Measurements from ENCODE around the gene SANBR.
"Not testable (repeated sequence)": the region's sequence is repeated elsewhere in the genome, so short reads cannot be mapped to it uniquely, and the experiment has no call there.

SANBR gene

DNA sequence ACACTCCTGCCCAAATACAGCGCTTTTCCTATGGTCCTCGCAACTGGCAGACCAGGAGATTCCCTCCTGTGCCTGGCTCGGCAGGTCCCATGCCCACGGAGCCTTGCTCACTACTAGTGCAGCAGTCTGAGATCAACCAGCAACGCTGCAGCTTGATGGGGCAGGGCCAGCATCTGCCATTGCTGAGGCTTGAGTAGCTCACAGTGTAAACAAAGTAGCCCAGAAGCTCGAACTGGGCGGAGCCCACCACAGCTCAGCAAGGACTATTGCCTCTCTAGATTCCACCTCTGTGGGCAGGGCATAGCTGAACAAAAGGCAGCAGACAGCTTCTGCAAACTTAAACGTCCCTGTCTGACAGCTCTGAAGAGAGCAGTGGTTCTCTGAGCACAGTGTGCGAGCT is 31.1 kb upstream of the SANBR start:
- H3K4me3 ChIP-seq (ENCODE audit: low read length); H3K27me3 ChIP-seq (ENCODE audit: insufficient read depth, low read length): not testable (repeated sequence)
- H3K36me3 ChIP-seq (ENCODE audit: insufficient read depth, low read depth, low read length), result peaks cover 46% of the 10 kb centered on the region

DNA sequence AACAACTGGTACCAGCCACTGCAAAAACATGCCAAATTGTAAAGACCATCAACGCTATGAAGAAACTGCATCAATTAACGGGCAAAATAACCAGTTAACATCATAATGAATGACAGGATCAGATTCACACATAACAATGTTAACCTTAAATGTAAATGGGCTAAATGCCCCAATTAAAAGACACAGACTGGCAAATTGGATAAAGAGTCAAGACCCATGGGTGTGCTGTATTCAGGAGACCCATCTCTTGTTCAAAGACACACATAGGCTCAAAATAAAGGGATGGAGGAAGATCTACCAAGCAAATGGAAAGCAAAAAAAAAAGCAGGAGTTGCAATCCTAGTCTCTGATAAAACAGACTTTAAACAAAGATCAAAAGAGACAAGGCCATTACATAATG is 29.0 kb upstream of the SANBR start:
- H3K4me1 ChIP-seq (ENCODE audit: insufficient read depth, low read length); H3K9ac ChIP-seq (ENCODE audit: low read depth, low read length); H3K4me3 ChIP-seq (ENCODE audit: low read length); H3K9me3 ChIP-seq (ENCODE audit: insufficient read depth, low read depth, low read length); H3K27ac ChIP-seq (ENCODE audit: low read length); H3K27me3 ChIP-seq (ENCODE audit: insufficient read depth, low read length): not testable (repeated sequence)
- H3K36me3 ChIP-seq (ENCODE audit: insufficient read depth, low read depth, low read length), result peaks cover 39% of the 10 kb centered on the region

More for the DNA sequence above, 31.1 kb upstream of the SANBR start:
- not testable (repeated sequence) for H3K9ac ChIP-seq (ENCODE audit: low read depth, low read length); H3K27ac ChIP-seq (ENCODE audit: low read length); H3K4me1 ChIP-seq (ENCODE audit: insufficient read depth, low read length); H3K9me3 ChIP-seq (ENCODE audit: insufficient read depth, low read depth, low read length)

DNA sequence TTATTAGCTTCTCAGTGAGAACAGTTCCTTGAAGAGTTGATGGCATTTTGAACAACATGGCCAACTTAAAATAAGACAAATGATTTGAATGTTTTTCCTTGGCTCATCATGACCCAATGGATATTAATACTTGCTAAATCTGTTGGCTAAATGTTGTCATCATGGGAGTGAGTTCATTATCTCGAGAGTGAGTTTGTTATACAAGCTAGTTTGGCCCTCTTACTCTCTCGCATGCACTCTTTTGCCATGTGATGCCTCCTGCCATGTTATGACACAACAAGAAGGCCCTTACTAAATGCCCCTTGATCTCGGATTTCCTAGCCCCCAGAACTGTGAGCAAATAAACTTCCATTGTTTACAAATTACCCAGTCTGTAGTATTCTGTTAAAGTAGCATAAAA is 22.9 kb upstream of the SANBR start:
- Histone ChIP-seq H3K4me3 (ENCODE audit: low read length) (no peak overlapping the region), H3K27ac (ENCODE audit: low read length) (no peak overlapping the region), H3K4me1 (ENCODE audit: insufficient read depth, low read length) (no peaks in the 10 kb centered on the region), H3K9ac (ENCODE audit: low read depth, low read length) (no peak overlapping the region), H3K36me3 (ENCODE audit: insufficient read depth, low read depth, low read length) (peaks cover 32% of the 10 kb centered on the region), H3K9me3 (ENCODE audit: insufficient read depth, low read depth, low read length) (no peaks in the 10 kb centered on the region; the same call in 1 of the 2 replicates), H3K27me3 (ENCODE audit: insufficient read depth, low read length) (no peaks in the 10 kb centered on the region)

DNA sequence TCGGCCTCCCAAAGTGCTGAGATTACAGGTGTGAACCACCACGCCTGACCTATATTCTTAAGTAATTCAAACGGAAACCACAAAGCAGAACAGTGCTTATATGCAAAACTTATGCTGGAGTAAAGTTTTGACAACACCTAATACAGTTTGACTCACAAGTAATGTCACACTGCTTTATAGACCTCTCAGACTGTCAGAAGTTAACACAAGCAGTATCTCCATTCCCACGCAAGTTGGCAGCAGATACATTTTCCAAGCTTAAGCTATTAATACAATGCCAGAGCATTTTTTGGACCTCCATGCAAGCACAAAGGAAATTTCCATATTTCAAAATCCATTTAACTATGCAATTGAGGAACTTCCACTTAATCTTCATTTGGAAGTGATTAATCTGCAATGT is 21.0 kb upstream of the SANBR start:
- H3K9ac ChIP-seq (ENCODE audit: low read depth, low read length), result no peak overlapping the region
- no peaks in the 10 kb centered on the region for H3K27me3 ChIP-seq (ENCODE audit: insufficient read depth, low read length)
- H3K36me3 ChIP-seq (ENCODE audit: insufficient read depth, low read depth, low read length), result peaks cover 49% of the 10 kb centered on the region
- H3K4me3 ChIP-seq (ENCODE audit: low read length), result no peak overlapping the region
- no peak overlapping the region for H3K27ac ChIP-seq (ENCODE audit: low read length)
- H3K4me1 ChIP-seq (ENCODE audit: insufficient read depth, low read length), result no peaks in the 10 kb centered on the region
- H3K9me3 ChIP-seq (ENCODE audit: insufficient read depth, low read depth, low read length), result no peaks in the 10 kb centered on the region

DNA sequence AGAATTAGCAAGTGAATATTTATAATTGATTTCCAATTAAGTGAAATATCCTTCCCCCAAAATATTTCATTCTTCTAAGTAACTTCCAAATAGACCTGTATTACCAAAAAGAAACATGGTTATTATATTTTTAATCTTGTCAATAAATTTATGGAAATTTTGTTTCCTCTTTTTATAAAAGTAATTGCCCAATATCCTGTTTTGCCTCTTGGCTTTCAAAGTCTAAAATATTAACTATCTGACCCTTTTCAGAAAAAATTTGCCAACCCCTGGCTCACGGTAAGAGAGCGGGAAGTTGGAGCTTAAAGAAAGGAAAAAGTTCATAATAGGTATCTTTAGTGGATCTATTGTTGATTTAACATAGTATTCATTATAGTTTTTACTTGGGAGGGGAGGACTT is 20.4 kb upstream of the SANBR start:
- H3K4me3 ChIP-seq (ENCODE audit: low read length), result no peak overlapping the region
- peaks cover 55% of the 10 kb centered on the region for H3K36me3 ChIP-seq (ENCODE audit: insufficient read depth, low read depth, low read length)
- H3K4me1 ChIP-seq (ENCODE audit: insufficient read depth, low read length), result no peaks in the 10 kb centered on the region
- no peak overlapping the region for H3K9ac ChIP-seq (ENCODE audit: low read depth, low read length)
- H3K27me3 ChIP-seq (ENCODE audit: insufficient read depth, low read length), result no peaks in the 10 kb centered on the region
- H3K9me3 ChIP-seq (ENCODE audit: insufficient read depth, low read depth, low read length), result no peaks in the 10 kb centered on the region
- H3K27ac ChIP-seq (ENCODE audit: low read length), result no peak overlapping the region

DNA sequence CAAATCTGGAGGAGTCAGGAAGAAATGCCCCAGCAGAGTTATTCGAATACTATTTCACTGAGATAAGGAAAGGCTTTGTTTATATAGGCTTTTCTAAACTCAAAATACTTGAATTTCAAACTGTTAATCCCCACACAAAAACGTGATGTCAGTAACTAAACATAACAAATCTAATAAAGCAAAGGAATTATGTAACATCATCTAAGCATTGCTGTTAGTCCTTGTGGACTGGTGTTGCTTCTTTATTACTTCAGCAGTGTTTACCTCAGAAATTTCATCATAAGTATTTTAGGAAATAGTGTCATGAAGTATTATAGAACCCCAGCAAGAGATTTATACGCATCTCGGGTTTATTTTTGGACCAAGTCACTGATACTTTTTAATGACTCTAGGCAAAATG is 19.7 kb upstream of the SANBR start:
- H3K4me1 ChIP-seq (ENCODE audit: insufficient read depth, low read length), result no peaks in the 10 kb centered on the region
- no peak overlapping the region for H3K4me3 ChIP-seq (ENCODE audit: low read length)
- H3K27me3 ChIP-seq (ENCODE audit: insufficient read depth, low read length), result no peaks in the 10 kb centered on the region
- no peak overlapping the region for H3K27ac ChIP-seq (ENCODE audit: low read length)
- H3K36me3 ChIP-seq (ENCODE audit: insufficient read depth, low read depth, low read length), result peaks cover 59% of the 10 kb centered on the region
- no peak overlapping the region for H3K9ac ChIP-seq (ENCODE audit: low read depth, low read length)
- H3K9me3 ChIP-seq (ENCODE audit: insufficient read depth, low read depth, low read length), result no peaks in the 10 kb centered on the region

DNA sequence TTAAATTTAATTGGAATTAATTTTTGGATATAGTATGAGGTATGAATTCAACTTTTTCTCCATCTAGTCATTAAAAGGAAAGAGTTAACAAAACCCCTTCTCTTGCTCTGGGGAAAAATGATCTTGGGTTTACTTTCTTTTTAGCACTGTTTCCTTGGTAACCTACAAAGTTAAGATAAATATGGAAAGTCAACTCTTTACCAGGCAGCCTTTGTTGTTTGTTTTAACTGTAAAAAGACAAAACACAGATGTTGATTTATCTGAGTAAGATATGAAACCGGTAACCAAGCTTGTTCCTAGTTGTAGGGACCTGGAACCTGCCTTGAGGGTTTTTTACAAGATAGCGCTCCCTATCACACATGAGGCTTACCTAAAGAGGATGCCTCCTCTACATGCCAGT is 10.1 kb upstream of the SANBR start:
- H3K4me1 ChIP-seq (ENCODE audit: insufficient read depth, low read length), result no peaks in the 10 kb centered on the region
- no peak overlapping the region for H3K4me3 ChIP-seq (ENCODE audit: low read length)
- H3K9ac ChIP-seq (ENCODE audit: low read depth, low read length), result no peak overlapping the region
- H3K36me3 ChIP-seq (ENCODE audit: insufficient read depth, low read depth, low read length), result peaks cover 7% of the 10 kb centered on the region; the same call in 1 of the 2 replicates
- no peaks in the 10 kb centered on the region for H3K9me3 ChIP-seq (ENCODE audit: insufficient read depth, low read depth, low read length)
- no peak overlapping the region for H3K27ac ChIP-seq (ENCODE audit: low read length)
- H3K27me3 ChIP-seq (ENCODE audit: insufficient read depth, low read length), result no peaks in the 10 kb centered on the region

DNA sequence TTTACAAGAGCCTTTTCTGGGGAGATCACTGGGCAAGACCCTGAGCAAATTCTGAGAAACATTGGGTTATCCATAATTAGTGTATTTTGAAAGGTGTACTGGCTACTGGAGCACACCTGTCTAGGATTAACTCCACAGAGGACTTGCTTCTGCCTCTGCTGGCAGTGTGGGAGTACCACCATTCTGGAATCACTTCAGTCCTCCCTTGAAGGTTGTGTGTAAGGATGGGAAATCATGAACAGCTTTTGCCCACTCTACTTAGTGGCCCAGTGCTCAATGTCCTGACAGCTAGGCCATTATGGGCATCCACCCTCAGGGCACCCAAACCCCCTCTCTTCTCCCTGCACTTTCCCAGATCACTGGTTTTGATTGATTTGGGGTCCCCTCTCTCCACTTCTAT is 8.1 kb upstream of the SANBR start:
- H3K4me3 ChIP-seq (ENCODE audit: low read length), result no peak overlapping the region
- no peaks in the 10 kb centered on the region for H3K4me1 ChIP-seq (ENCODE audit: insufficient read depth, low read length)
- no peaks in the 10 kb centered on the region; the same call in 1 of the 2 replicates for H3K36me3 ChIP-seq (ENCODE audit: insufficient read depth, low read depth, low read length)
- no peak overlapping the region for H3K27ac ChIP-seq (ENCODE audit: low read length)
- no peak overlapping the region for H3K9ac ChIP-seq (ENCODE audit: low read depth, low read length)
- no peaks in the 10 kb centered on the region for H3K9me3 ChIP-seq (ENCODE audit: insufficient read depth, low read depth, low read length)
- no peaks in the 10 kb centered on the region for H3K27me3 ChIP-seq (ENCODE audit: insufficient read depth, low read length)

DNA sequence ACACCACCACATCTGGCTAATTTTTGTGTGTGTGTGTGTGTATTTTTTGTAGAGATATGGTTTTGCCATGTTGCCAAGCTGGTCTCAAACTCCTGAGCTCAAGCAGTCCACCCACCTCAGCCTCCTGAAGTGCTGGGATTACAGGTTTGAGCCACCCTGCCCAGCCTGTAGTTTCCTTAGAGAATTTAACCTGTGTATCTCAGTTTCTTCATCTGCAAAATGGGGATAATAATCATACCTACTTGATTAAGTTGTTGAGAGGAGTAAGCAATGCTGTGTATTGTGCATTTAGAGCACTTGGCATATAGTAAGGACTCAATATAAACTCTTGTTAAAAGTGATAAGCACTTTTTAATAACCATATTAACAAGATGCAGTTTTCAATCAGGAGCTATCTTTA is 6.3 kb upstream of the SANBR start:
- no peak overlapping the region for H3K4me3 ChIP-seq (ENCODE audit: low read length)
- no peaks in the 10 kb centered on the region for H3K9me3 ChIP-seq (ENCODE audit: insufficient read depth, low read depth, low read length)
- no peak overlapping the region for H3K27ac ChIP-seq (ENCODE audit: low read length)
- H3K4me1 ChIP-seq (ENCODE audit: insufficient read depth, low read length), result no peaks in the 10 kb centered on the region
- no peaks in the 10 kb centered on the region for H3K27me3 ChIP-seq (ENCODE audit: insufficient read depth, low read length)
- no peak overlapping the region for H3K9ac ChIP-seq (ENCODE audit: low read depth, low read length)
- no peaks in the 10 kb centered on the region; the same call in 1 of the 2 replicates for H3K36me3 ChIP-seq (ENCODE audit: insufficient read depth, low read depth, low read length)

DNA sequence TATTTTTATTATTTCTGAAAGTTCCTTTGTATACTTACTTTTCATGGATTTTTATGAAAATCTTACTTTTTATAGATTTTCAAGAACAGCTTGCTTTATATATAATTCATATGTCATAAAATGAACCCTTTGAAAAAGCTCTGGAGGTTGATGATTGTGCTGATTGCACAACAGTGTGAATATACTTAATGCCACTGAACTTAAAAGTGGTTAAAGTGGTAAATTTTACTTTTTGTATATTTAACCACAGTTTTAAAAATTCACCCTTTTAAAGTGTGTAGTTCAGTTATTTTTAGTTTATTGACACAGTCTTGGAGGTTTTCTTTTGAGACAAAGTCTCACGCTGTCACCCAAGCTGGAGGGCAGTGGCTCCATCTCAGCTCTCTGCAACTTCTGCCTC is 8.4 kb downstream of the SANBR start:
- Histone ChIP-seq H3K9ac (ENCODE audit: low read depth, low read length) (no peak overlapping the region), H3K4me3 (ENCODE audit: low read length) (no peak overlapping the region), H3K4me1 (ENCODE audit: insufficient read depth, low read length) (no peaks in the 10 kb centered on the region), H3K27me3 (ENCODE audit: insufficient read depth, low read length) (no peaks in the 10 kb centered on the region), H3K36me3 (ENCODE audit: insufficient read depth, low read depth, low read length) (peaks cover 65% of the 10 kb centered on the region), H3K27ac (ENCODE audit: low read length) (no peak overlapping the region), H3K9me3 (ENCODE audit: insufficient read depth, low read depth, low read length) (no peaks in the 10 kb centered on the region)

DNA sequence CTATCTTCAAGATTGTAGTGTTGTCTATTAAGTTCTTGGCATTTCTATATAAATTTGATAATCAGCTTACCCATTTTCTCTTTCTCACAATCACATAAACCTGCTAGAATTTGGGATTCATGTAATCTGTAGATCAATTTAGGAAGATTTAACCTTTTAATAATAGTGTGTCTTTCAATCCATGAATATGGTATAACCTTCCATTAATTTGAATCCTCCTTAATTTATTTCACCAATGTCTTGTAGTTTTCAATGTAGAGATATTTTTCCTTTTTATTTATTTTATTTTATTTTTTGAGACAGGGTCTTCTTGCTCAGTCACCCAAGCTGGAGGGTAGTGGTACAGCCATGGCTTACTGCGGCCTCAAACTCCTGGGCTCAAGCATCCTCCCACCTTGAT is 20.2 kb downstream of the SANBR start:
- H3K9me3 ChIP-seq (ENCODE audit: insufficient read depth, low read depth, low read length), result no peaks in the 10 kb centered on the region
- no peak overlapping the region for H3K4me3 ChIP-seq (ENCODE audit: low read length)
- H3K9ac ChIP-seq (ENCODE audit: low read depth, low read length), result no peak overlapping the region
- H3K27ac ChIP-seq (ENCODE audit: low read length), result no peak overlapping the region
- no peaks in the 10 kb centered on the region for H3K27me3 ChIP-seq (ENCODE audit: insufficient read depth, low read length)
- H3K4me1 ChIP-seq (ENCODE audit: insufficient read depth, low read length), result no peaks in the 10 kb centered on the region
- peaks cover 16% of the 10 kb centered on the region; the same call in 1 of the 2 replicates for H3K36me3 ChIP-seq (ENCODE audit: insufficient read depth, low read depth, low read length)

DNA sequence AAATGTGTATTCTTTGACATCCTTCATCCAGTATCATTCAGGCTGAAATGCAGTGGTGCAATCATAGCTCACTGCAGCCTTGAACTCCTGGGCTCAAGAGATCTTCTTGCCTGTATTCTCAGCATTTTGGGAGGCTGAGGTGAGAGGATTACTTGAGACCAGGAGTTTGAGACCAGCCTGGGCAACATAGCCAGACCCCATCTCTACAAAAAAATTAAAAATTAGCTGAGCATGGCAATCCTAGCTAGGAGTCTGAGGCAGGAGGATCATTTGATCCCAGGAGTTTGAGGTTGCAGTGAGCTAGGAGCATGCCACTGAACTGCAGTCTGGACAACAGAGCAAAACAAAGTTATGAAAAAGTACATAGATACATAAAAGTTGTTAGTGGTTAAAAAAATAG is 24.1 kb downstream of the SANBR start:
- Histone ChIP-seq H3K36me3 (ENCODE audit: insufficient read depth, low read depth, low read length) (peaks cover 15% of the 10 kb centered on the region; the same call in 1 of the 2 replicates), H3K9ac (ENCODE audit: low read depth, low read length) (no peak overlapping the region), H3K27ac (ENCODE audit: low read length) (no peak overlapping the region), H3K9me3 (ENCODE audit: insufficient read depth, low read depth, low read length) (no peaks in the 10 kb centered on the region), H3K4me3 (ENCODE audit: low read length) (no peak overlapping the region), H3K4me1 (ENCODE audit: insufficient read depth, low read length) (no peaks in the 10 kb centered on the region), H3K27me3 (ENCODE audit: insufficient read depth, low read length) (no peaks in the 10 kb centered on the region)

Data from iPS-20b (cell line).